ENCODE data around the gene OR4D9. TPM values are rescaled to one million over a fixed set of nuclear protein-coding genes. Genes with fewer than 3 reads are reported as not detected.

The OR4D9 gene
- total RNA-seq, 1 experiment from 2014 or later = not detected

GRCh38 chr11:59520741-59521140 lies 9.4 kb downstream of the OR4D9 start:
- Histone ChIP-seq H3K18ac (ENCODE audit: insufficient read length, low read depth, low read length) (no peak overlapping the region), H3K56ac (ENCODE audit: insufficient read length, low read depth, low read length) (no peak overlapping the region), H3K9ac (ENCODE audit: extremely low read depth, insufficient read length, low read length) (no peak overlapping the region), H3T11ph (ENCODE audit: low read length) (no peak overlapping the region), H3K79me2 (ENCODE audit: insufficient read depth, low read length) (no peaks in the 10 kb centered on the region), H3K4ac (ENCODE audit: low read depth, low read length) (no peak overlapping the region), H3K9me3 (ENCODE audit: control insufficient read depth, low read depth, low read length) (no peaks in the 10 kb centered on the region), H2BK120ac (ENCODE audit: low read depth, low read length, poor library complexity, severe bottlenecking) (no peak overlapping the region), H2AFZ (ENCODE audit: low read length) (no peak overlapping the region), H4K8ac (replicated peaks; ENCODE audit: insufficient read length, low read depth, low read length) (no peak overlapping the region), H4K5ac (ENCODE audit: insufficient read length, low read depth, low read length) (no peak overlapping the region), H3K79me1 (ENCODE audit: insufficient read depth, low read depth, low read length, poor library complexity, severe bottlenecking) (no peaks in the 10 kb centered on the region), H3K23me2 (ENCODE audit: insufficient read length, low read depth, low read length, poor library complexity, severe bottlenecking) (no peaks in the 10 kb centered on the region), H3K4me2 (ENCODE audit: insufficient read depth, insufficient read length, low read length) (no peak overlapping the region), H3K27me3 (ENCODE audit: insufficient read depth, low read length) (no peaks in the 10 kb centered on the region), H2BK12ac (ENCODE audit: insufficient read length, low read depth, low read length) (no peak overlapping the region), H2BK5ac (ENCODE audit: insufficient read length, low read length) (no peak overlapping the region), H2BK20ac (ENCODE audit: low read depth, low read length, poor library complexity, severe bottlenecking) (no peak overlapping the region), H3K23ac (ENCODE audit: insufficient read length, low read depth, low read length) (no peak overlapping the region), H4K20me1 (ENCODE audit: control insufficient read depth, insufficient read depth, insufficient read length) (no peaks in the 10 kb centered on the region), H3K27ac (ENCODE audit: insufficient read length, low read depth, low read length) (no peak overlapping the region), H3K4me1 (ENCODE audit: insufficient read depth, low read length) (no peaks in the 10 kb centered on the region), H4K91ac (ENCODE audit: insufficient read length, low read depth, low read length) (no peak overlapping the region), H2BK15ac (ENCODE audit: low read depth, low read length) (no peak overlapping the region), H3K14ac (ENCODE audit: insufficient read depth, low read length) (no peak overlapping the region), H2AK5ac (ENCODE audit: insufficient read length, low read length) (no peak overlapping the region)
- H3K9me3 Mint-ChIP-seq = no peaks in the 10 kb centered on the region
- no peak for DNase-seq
- H3K27me3 Mint-ChIP-seq (ENCODE audit: low read depth) = peaks cover 6% of the 10 kb centered on the region
- no peak for TF ChIP-seq CTCF (conservative IDR thresholded peaks at IDR 0.05)
- 0 out of 4 replicates have a peak, but pooled peaks cover 3 to 4% of the 10 kb centered on the region in 2 experiments for H3K4me1 Mint-ChIP-seq
- no CpG with 5 or more reads among the region's 5 CpGs for WGBS (ENCODE audit: extremely low coverage, insufficient read length, low lambda C conversion rate)
- H3K36me3 Mint-ChIP-seq (ENCODE audit: insufficient read depth in 1 of 3, low read depth in 3 of 3) = no peaks in the 10 kb centered on the region
- H3K27ac Mint-ChIP-seq = no peak overlapping the region
- H3K4me3 Mint-ChIP-seq = no peak overlapping the region

Measured in H9 (cell line).